ENCODE results near the gene LTBR.

LTBR gene

GRCh38 chr12:6368906-6369525 is 14.9 kb upstream of the LTBR start:
- DNase-seq, result no peak

GRCh38 chr12:6369916-6370575 is 13.9 kb upstream of the LTBR start:
- no peak for DNase-seq

GRCh38 chr12:6370576-6370935 is 13.4 kb upstream of the LTBR start:
- no peak for DNase-seq

- peak; percentile 70 to 88 for DNase-seq
Measured at GRCh38 chr12:6370994-6371754, 12.8 kb upstream of the LTBR start.

- peak; percentile 57 to 92 for DNase-seq
Measured at GRCh38 chr12:6372403-6373003, 11.5 kb upstream of the LTBR start.

DNA sequence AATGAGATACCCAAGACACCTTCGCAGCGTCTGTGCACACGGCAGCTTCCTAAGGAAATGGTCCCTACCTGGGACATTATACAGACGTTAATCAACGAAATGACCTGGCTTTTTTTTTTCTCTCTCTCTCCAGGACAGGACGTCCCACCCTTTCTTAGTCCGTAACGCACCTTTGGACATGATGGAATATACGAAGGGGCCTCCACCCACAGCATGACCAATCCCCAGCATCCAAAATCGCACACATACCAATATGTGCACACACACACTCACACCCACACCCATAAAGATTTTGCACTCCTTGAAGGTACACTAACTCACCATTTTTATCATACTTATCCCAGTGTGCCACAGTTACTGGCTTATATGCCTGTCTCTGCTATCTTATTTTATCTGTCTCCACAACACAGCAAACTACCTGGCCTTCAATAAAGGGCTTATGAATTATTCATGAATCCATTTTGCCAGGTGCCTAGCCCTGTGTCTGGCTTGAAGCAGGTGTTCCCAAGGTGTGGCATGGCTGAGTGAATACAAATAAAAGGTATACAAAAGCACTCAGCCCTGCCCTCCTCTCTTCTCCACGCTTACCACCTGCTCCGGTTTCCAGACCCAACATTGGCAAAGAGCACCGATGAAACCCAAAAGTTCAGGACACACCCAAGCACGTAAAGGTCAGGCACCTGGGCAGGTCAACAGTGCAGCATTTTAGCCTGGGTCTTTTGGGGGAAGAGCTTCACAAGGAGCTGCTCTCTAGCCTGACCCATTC is 10.8 kb upstream of the LTBR start:
- DNase-seq, result no peak

- no peak for DNase-seq
Measured at GRCh38 chr12:6374028-6374785, 9.8 kb upstream of the LTBR start.

DNA sequence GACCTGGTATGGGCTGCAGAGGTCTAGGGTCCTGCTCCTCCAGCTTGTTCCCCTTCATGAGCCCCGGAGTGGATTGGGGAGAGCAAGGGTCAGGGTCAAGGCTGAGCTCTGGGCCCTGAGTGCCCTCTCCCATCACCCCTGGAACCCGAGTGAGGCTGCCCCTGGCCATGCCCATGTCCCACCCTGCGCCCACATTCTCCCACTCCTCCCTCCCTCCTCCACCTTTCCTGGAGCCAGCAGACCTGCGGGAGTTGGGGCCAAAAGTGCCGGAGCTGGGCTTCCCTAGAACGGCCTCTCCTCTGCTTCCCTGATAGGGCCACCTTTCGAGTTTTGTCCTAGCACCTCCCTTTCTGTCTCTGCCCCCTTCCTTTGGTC is 9.2 kb upstream of the LTBR start:
- no peak for DNase-seq

GRCh38 chr12:6375269-6376078 is 8.5 kb upstream of the LTBR start, which contains the start of gene SCNN1A:
Gene SCNN1A (minus strand): TSS chr12:6375563. CDS start chr12:6374783, 780 bp downstream.
- no peak for DNase-seq

DNA sequence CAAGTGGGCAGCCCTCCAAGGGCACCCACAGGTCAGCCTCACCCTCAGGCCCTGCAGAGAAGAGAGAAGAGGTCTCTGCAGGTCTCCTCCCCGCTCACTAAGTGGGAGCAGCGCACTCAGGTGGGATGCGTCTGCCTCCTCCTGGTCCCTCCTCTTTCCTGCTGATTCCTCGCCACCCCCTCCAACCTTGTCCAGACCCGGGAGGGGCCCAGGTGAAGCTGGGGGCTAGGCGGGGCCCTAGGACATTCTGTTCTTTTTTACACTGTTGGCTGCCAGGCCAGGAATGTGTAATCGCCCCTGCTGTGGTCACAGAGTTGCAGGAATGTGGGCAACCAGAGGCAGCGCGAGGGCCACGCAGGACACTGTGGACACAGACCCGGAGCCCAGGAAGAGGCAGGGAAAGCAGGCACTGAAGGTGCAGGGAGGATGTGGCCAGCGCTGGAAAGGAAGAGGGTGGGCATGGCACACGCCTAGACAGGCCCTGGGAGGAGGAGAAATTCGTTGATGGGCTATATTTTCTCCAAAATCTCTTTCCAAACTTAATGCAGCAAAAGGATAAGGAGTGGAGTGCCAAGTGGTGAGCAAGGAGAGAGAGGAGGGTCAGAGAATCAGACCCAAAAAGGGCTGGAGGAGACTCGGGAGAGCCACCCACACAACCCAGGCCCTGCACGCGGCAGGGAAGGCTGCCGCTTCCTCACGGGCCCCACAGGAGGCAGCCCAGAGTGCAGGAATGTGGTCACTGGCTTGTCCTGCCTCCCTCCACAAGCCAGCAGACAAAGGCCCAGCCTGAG is 7.7 kb upstream of the LTBR start:
- DNase-seq, result peak in 1 of 2 experiments; percentile 26

DNA sequence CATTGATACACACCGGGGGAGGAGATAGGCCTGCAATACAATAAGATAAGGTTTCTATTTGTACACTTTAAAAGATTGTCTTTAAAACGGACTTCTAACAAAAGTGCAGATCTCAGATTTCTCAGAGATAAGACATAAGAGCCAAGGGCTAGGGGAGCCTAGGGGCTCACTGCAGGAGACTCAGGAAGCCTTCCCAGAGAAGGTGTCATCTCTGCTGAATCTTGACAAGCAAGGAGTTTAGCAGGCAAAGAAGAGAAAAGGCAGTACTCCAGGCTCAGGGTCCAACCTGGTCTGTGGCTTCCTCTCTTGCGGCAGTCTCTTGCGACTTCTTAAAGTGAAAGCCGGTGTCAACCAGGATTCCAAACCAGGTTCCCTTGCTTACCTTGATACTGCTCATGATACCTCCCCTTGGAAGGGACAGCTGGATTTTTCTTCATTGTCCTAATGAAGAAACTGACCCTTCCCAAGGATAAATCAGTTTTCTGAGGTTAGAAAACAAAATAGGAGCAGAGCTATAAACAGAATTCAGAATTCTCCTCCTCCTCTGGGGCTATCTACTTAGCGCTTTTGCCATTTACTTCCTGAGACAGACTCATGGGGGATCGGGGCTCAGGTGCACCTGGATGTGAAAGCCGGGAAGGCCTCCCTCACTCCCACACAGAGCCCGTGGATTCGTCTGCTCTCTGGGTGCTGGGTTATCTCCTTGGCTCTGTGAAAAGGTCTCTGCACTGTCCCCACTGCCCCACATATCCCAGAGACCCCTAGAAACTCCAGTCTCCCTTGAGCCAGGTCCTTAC is 6.9 kb upstream of the LTBR start:
- DNase-seq, result no peak

- no peak for DNase-seq
Measured at GRCh38 chr12:6377667-6377994, 6.3 kb upstream of the LTBR start.

- DNase-seq, result no peak
Measured at GRCh38 chr12:6378709-6379472, 5.1 kb upstream of the LTBR start.

- no peak for DNase-seq
Measured at GRCh38 chr12:6380141-6381121, 3.5 kb upstream of the LTBR start.

- no peak for DNase-seq
Measured at GRCh38 chr12:6382371-6382770, 1.6 kb upstream of the LTBR start.

- no peak for DNase-seq
Measured at GRCh38 chr12:6382982-6383381, 980 bp upstream of the LTBR start.
